GM12873 (cell line): ENCODE measurements around the gene FBXL14.

Source experiments
- CTCF ChIP-seq: IDR thresholded peaks from 2 replicates; pipeline ENCODE4 v1.5.1; 2012; ENCODE audit warnings: low read depth, mild to moderate bottlenecking, moderate library complexity, low read length, control low read depth; ENCODE audit not compliant: insufficient read depth; ENCODE audit errors: missing control alignments

FBXL14 gene

GRCh38 chr12:1607940-1608712 lies 13.7 kb upstream of the FBXL14 start:
- no peak for TF ChIP-seq CTCF

GRCh38 chr12:1606021-1606622 lies 11.7 kb upstream of the FBXL14 start:
- TF ChIP-seq CTCF = no peak

DNA sequence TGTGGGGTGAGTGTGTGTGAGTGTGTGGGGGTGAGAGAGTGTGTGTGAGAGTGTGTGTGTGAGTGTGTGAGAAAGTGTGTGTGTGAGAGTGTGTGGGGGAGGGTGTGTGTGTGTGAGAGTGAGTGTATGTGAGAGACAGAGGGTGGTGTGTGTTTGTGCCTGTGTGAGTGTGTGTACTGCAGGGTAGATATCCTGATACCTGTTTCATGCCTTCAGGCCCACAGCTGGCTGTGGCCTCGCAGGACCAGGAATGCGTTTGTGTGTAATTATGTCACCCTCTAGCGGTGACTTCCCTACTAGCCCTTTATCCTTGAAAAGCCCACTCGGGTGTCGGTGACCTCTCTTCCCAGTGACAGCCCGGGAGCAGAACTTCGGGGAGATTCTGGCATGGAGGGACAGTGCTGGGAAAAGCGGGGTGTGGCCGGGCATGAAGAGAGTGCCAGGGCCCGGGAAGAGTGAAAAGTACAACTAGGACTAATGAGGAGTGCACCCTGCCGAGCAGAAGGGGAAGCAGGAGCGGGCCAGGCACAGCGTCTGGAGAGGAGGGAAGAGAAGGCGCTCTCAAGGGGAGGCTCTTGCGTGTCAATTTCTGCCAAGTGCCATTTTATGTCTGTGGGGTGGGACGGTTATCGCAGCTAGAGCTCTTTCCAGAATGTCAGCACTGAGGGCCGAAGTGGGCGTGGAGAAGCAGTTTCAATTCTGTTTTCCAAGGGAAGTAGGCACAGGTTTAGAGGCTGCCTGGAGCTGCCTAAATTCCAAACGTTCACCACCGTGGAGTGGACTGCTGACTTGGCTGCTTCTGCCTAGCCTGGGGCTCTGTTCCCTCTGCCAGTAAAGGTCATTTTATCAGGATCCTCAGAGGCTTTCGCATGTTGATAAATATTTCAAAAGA lies 11.0 kb upstream of the FBXL14 start:
- TF ChIP-seq CTCF = peak; percentile 85

GRCh38 chr12:1604464-1604863 lies 10.1 kb upstream of the FBXL14 start:
- TF ChIP-seq CTCF = no peak

- no peak for TF ChIP-seq CTCF
Observed at GRCh38 chr12:1603269-1603993, 9.1 kb upstream of the FBXL14 start.

- TF ChIP-seq CTCF = no peak
Observed at GRCh38 chr12:1598757-1599156, 4.4 kb upstream of the FBXL14 start.
